HepG2 (cell line): ENCODE data around the gene FNDC4. TPM values are rescaled to one million over a fixed set of nuclear protein-coding genes. Genes with fewer than 3 reads are reported as not detected.
A peak's percentile ranks its signal among the peaks of the same experiment; 100 is the strongest.

Source experiments
- CBFB ChIP-seq: sonication (generic); formaldehyde crosslinking; IDR thresholded peaks from 2 replicates; pipeline ENCODE4 v1.4.0; 2020; ENCODE audit warnings: missing genetic modification reagents
- CBX5 ChIP-seq: sonication (generic); formaldehyde crosslinking; IDR thresholded peaks from 2 replicates; pipeline ENCODE4 v1.4.0; 2020; ENCODE audit warnings: missing genetic modification reagents, borderline replicate concordance
- FOXC1 ChIP-seq: sonication (generic); formaldehyde crosslinking; IDR thresholded peaks from 2 replicates; pipeline ENCODE4 v1.8.0; 2022; ENCODE audit warnings: mild to moderate bottlenecking, missing genetic modification reagents, borderline replicate concordance
- HBP1 ChIP-seq: IDR thresholded peaks from 2 replicates; pipeline ENCODE4 v1.6.1; 2016; ENCODE audit warnings: low read depth, control low read depth
- HNF4G ChIP-seq, 2 experiments: sonication (generic) in 1 of 2; formaldehyde crosslinking in 1 of 2; IDR thresholded peaks; 2 replicates each; pipeline versions ENCODE4 v1.4.0 to v1.6.1; 2011 to 2020; ENCODE audit warnings: borderline replicate concordance in 2 of 2, low read depth in 2 of 2, mild to moderate bottlenecking in 2 of 2, low read length in 1 of 2, missing genetic modification reagents in 1 of 2, moderate library complexity in 1 of 2
- IRF9 ChIP-seq: sonication (generic); formaldehyde crosslinking; IDR thresholded peaks from 2 replicates; pipeline ENCODE4 v1.8.0; 2022; ENCODE audit warnings: missing genetic modification reagents, mild to moderate bottlenecking, borderline replicate concordance
- ISX ChIP-seq: sonication (generic); formaldehyde crosslinking; conservative IDR thresholded peaks from 2 replicates; pipeline ENCODE4 v1.5.0; 2020; ENCODE audit warnings: missing genetic modification reagents
- MBNL3 ChIP-seq: fragments of 250-450 bp; sonication (Bioruptor Pico); conservative IDR thresholded peaks from 2 replicates; pipeline ENCODE4 v1.8.0; 2022; ENCODE audit warnings: mild to moderate bottlenecking, inconsistent platforms
- MLLT10 ChIP-seq: sonication (generic); formaldehyde crosslinking; IDR thresholded peaks from 2 replicates; pipeline ENCODE4 v1.4.0; 2020; ENCODE audit warnings: missing genetic modification reagents
- PAX8 ChIP-seq: sonication (generic); formaldehyde crosslinking; IDR thresholded peaks from 2 replicates; pipeline ENCODE4 v1.8.0; 2022; ENCODE audit warnings: mild to moderate bottlenecking, missing genetic modification reagents, borderline replicate concordance
- PHF5A ChIP-seq: IDR thresholded peaks from one replicate; pipeline ENCODE4 v1.6.1; 2018; ENCODE audit warnings: low read depth, missing genetic modification reagents; ENCODE audit not compliant: unreplicated experiment
- RFX3 ChIP-seq: IDR thresholded peaks from 2 replicates; pipeline ENCODE4 v1.6.1; 2016; ENCODE audit warnings: missing biosample characterization, missing genetic modification reagents
- RORA ChIP-seq: sonication (generic); formaldehyde crosslinking; IDR thresholded peaks from 2 replicates; pipeline ENCODE4 v1.5.0; 2020; ENCODE audit warnings: mild to moderate bottlenecking, missing genetic modification reagents, moderate library complexity
- TEAD3 ChIP-seq: optimal IDR thresholded peaks from 2 replicates; pipeline ENCODE3; 2016; ENCODE audit warnings: borderline replicate concordance
- XBP1 ChIP-seq: sonication (generic); formaldehyde crosslinking; IDR thresholded peaks from 2 replicates; pipeline ENCODE4 v1.5.0; 2020; ENCODE audit warnings: missing genetic modification reagents
- ZBTB38 ChIP-seq: sonication (generic); formaldehyde crosslinking; IDR thresholded peaks from 2 replicates; pipeline ENCODE4 v1.5.1; 2020; ENCODE audit warnings: mild to moderate bottlenecking, missing genetic modification reagents
- ZNF12 ChIP-seq: sonication (generic); formaldehyde crosslinking; IDR thresholded peaks from 2 replicates; pipeline ENCODE4 v1.5.0; 2020; ENCODE audit warnings: missing genetic modification reagents
- ZNF230 ChIP-seq: sonication (generic); formaldehyde crosslinking; IDR thresholded peaks from 2 replicates; pipeline ENCODE4 v1.4.0; 2020; ENCODE audit warnings: mild to moderate bottlenecking, missing genetic modification reagents
- ZNF331 ChIP-seq: sonication (generic); formaldehyde crosslinking; IDR thresholded peaks from 2 replicates; pipeline ENCODE4 v1.4.0; 2020; ENCODE audit warnings: missing genetic modification reagents
- ZNF44 ChIP-seq: sonication (generic); formaldehyde crosslinking; IDR thresholded peaks from 2 replicates; pipeline ENCODE4 v1.5.1; 2020; ENCODE audit warnings: mild to moderate bottlenecking, missing genetic modification reagents
- polyA plus RNA-seq, 8 experiments: library from polyadenylated mRNA; depleted of rRNA in 3 of 8; stranded (reverse) in 7 of 8; unstranded in 1 of 8; fragments of >200 nt; fragmentation: Illumina TruSeq in 4 of 8; extraction: Trizol in 4 of 8; gene quantifications; 2 replicates each; pipeline versions ENCODE4 v1.2.1 to v1.2.3, GENCODE V29; 2011 to 2016; ENCODE audit warnings: low read depth in 4 of 8, missing spikeins in 1 of 8, mixed read lengths in 1 of 8; ENCODE audit not compliant: insufficient read depth in 1 of 8
- total RNA-seq, 5 experiments: library from RNA; depleted of rRNA; stranded (reverse); fragments of >200 nt; fragmentation: Illumina TruSeq; extraction: Trizol; gene quantifications; 2 replicates each; pipeline ENCODE4 v1.2.3, GENCODE V29; 2016; ENCODE audit warnings: low read depth in 1 of 5
- TF ChIP-seq, protein P1 (sequence below): IDR thresholded peaks from 2 replicates; pipeline ENCODE4 v1.6.1; 2012; ENCODE audit warnings: inconsistent platforms
- TF ChIP-seq, protein P2 (sequence below): sonication (generic); formaldehyde crosslinking; IDR thresholded peaks from 2 replicates; pipeline ENCODE4 v1.5.1; 2020; ENCODE audit warnings: missing genetic modification reagents, mild to moderate bottlenecking, borderline replicate concordance

The FNDC4 gene
- total and polyA plus RNA-seq, 2 of the 13 experiments (the other 11 are each of a cell fraction or from before 2014, with no cell fraction given) = 9.0 to 17.4 TPM

DNA sequence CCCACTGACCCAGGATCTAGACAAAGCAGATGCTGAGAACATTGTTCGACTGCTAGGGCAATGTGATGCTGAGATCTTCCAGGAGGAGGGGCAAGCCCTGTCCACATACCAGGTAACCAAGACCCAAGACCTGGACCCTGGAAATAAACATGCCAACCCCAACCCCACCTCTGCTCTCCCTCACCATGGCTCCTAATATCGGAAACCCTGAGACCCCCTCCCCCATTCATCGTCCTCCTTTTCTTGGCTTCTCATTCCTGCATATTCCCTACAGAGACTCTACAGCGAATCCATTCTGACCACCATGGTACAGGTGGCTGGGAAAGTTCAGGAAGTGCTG, 2.3 kb upstream of the FNDC4 start (continued):
- TF ChIP-seq HNF4G (IDR thresholded peaks at IDR 0.05; ENCODE audit: borderline replicate concordance, low read depth, low read length) (no peak), HNF4G (CRISPR knock-in tag; IDR thresholded peaks at IDR 0.05; ENCODE audit: borderline replicate concordance, low read depth) (no peak), MBNL3 (CRISPR knock-in tag) (no peak), CBFB (CRISPR knock-in tag) (no peak), TEAD3 (CRISPR knock-in tag) (peak; percentile 43), RORA (CRISPR knock-in tag) (no peak), ZNF44 (0 out of 2 replicates have a peak, but pooled peaks have one; percentile 43), FOXC1 (CRISPR knock-in tag) (peak; percentile 1; the same call in 1 of the 2 replicates), PHF5A (CRISPR knock-in tag) (no peak), ZBTB38 (CRISPR knock-in tag) (no peak), CBX5 (CRISPR knock-in tag) (no peak), PAX8 (CRISPR knock-in tag) (no peak), HBP1 (peak; percentile 49; the same call in 1 of the 2 replicates), ZNF331 (no peak), MLLT10 (CRISPR knock-in tag) (no peak), XBP1 (CRISPR knock-in tag) (no peak), RFX3 (CRISPR knock-in tag) (no peak), ZNF12 (CRISPR knock-in tag) (no peak), IRF9 (CRISPR knock-in tag) (no peak), ZNF230 (CRISPR knock-in tag) (no peak), ISX (CRISPR knock-in tag) (no peak)
- TF ChIP-seq, protein P1, sequence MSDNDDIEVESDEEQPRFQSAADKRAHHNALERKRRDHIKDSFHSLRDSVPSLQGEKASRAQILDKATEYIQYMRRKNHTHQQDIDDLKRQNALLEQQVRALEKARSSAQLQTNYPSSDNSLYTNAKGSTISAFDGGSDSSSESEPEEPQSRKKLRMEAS = 0 out of 2 replicates have a peak, but pooled peaks have one; percentile 4
- TF ChIP-seq, protein P2, sequence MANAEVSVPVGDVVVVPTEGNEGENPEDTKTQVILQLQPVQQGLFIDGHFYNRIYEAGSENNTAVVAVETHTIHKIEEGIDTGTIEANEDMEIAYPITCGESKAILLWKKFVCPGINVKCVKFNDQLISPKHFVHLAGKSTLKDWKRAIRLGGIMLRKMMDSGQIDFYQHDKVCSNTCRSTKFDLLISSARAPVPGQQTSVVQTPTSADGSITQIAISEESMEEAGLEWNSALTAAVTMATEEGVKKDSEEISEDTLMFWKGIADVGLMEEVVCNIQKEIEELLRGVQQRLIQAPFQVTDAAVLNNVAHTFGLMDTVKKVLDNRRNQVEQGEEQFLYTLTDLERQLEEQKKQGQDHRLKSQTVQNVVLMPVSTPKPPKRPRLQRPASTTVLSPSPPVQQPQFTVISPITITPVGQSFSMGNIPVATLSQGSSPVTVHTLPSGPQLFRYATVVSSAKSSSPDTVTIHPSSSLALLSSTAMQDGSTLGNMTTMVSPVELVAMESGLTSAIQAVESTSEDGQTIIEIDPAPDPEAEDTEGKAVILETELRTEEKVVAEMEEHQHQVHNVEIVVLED = no peak
